ELF-1 (cell line): ENCODE results near the gene HADH.
"Not testable (repeated sequence)": the region's sequence is repeated elsewhere in the genome, so short reads cannot be mapped to it uniquely, and the experiment has no call there.

ENCODE experiments used
- DNase-seq: peaks from one replicate; pipeline ENCODE4 v3.0.0-alpha.2; 2016; ENCODE audit warnings: low read depth, low spot score

HADH gene

DNA sequence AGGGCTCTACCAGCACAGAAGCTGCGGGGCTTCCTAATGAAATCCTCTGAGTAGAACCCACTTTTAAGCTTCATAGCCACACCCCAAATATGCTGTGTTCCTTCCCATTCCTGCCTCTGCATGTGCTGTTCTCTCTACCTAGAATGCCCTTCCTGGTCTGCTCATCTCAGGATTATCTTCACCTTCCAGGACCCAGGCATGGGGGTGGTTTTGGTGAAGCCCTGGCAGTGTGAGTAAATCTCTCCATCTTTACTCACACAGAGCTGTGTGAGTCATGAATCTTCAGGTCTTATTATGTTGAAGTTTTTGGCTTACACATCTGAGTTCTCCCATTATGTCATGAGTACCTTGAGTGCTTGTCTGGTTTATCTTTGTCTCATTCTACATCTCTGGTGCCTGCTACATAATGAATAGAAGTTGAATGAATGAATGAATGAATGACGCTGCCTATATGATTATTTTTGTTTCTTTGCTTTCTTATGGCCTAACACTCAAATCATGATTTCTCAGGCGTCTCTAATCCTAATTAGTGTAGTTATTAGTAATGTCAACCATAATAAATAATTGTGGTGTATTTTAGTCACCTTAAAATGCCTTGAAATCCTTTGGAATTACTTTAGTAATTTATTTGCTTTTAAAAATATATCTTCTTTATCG, 41.9 kb downstream of the HADH start:
- DNase-seq: no peak

DNA sequence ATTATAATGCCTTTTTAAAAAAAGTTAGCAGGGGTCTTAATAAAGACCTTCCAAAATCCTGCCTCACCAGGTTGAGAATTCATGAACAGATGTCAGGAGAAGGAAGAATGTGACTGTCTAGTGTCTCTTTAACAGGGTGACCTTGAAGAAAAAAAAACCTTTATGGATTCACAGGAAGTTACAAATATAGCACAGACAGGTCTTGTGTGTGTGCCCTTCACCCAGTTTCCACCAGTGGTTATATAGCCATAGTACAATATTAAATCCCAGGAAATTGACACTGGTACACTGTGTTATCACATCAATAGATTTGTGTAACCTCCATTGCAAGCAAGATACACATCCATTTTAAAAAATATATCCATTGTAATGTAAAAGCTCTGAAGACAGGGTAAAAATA, 43.7 kb downstream of the HADH start:
- DNase-seq: no peak

DNA sequence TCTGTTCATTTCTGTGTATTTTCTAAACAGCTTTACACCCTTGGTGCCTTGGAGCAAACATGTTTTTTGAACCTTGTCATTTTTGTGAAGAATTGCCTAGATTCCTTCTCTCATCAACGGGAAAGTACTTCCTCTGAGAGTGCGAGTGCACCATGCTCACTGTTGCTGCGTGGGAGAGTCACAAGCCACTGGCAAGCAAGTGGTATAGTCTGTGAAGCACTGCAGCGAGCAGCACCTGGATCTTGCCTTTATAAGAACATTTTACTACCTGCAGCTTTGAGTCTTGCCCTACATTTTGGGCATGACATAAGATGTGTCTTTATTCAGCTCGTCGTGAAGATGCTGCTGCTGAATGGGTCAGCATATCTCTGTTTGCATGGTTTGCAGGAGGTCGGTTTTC, 44.9 kb downstream of the HADH start:
- DNase-seq: no peak

DNA sequence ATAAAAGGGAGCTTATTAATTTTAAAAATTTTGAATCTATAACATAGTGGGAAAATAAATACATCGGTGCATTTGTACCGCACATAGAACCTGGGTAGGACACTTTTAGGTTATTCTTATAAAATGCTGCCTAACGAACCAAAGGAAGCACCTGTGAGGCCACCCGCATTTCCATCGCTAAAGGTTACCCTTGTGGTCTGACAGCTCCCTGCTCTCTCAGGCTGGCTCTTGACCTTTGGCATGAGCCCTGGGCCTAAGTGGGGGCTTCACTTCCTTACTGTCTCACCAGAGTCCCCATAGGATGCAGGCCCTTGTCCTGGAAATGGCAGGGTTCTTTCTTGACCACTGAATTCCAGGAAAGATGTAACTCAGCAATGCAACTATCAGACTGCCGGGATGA, 46.0 kb downstream of the HADH start:
- no peak for DNase-seq

DNA sequence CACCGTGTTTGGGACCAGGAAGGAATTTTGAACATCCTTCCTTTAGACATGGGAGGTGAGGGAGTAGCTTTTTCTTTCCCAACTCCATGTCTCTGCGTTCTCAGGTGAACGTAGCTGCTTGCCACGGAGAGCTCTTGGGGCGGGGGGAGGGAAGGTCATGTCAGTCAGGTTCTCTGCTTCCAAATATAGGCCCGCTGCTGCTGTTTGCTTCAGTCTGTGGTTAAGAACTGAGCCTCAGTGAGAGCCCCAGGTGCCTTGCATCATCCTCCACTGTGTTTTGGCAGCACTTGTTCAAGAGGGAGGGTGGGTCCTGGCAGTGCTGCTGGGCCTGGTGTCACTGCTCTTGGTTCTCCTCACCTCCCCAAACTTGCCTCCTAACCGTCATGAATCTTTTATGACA, 46.5 kb downstream of the HADH start:
- DNase-seq: peak; percentile 19

DNA sequence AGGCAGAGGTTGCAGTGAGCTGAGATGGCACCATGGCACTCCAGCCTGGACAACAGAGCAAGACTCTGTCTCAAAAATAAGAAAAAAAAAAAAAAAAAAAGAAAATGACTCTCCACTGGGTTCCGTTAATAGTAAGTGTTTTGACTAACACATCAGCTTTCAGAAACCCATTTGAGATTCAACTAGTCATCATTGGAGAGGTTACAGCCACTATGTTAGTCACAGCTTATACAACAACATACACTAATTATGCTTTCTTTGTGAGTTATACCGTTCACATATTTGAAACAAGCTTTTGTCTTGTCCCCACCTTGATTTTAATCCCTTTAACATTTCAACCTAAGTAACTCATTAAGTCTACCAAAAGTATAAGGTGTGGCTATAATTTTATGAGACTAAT, 48.2 kb downstream of the HADH start:
- DNase-seq: no peak

DNA sequence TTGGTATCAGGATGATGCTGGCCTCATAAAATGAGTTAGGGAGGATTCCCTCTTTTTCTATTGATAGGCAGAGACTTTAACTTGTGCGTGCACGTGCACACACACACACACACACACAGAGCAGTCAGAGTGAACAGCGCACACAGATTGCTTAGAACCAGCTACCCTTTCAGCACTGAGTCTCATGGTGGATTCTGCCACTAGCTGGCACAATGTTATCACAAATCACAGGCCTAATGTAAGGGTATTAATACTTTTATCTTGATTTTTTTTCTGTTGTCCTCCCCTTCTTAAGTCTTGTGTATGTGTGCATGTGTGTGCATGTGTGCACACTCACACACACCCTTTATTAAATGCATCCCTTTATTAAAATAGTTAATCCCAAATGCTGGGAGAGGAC, 53.2 kb downstream of the HADH start:
- DNase-seq: no peak

DNA sequence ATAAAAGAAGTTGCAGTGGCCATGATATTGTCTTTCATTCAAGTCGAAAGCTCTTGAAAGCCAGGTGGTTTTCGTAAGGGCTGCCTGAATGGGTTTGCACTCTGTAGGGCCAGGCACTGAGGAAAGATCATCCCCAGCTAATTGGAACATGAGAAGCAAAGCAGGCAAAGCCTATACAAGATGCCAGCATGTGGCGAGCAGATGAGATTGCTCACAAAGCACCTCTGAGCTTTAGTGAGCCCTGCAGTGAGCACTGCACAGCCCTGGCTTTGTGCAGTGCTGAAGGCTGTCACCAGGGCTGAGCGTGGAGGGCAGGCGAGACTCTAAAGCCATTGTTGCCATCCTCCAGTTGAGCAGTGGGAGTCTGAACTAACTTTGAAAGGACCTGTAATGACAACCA, 53.8 kb downstream of the HADH start:
- peak; percentile 39 for DNase-seq

DNA sequence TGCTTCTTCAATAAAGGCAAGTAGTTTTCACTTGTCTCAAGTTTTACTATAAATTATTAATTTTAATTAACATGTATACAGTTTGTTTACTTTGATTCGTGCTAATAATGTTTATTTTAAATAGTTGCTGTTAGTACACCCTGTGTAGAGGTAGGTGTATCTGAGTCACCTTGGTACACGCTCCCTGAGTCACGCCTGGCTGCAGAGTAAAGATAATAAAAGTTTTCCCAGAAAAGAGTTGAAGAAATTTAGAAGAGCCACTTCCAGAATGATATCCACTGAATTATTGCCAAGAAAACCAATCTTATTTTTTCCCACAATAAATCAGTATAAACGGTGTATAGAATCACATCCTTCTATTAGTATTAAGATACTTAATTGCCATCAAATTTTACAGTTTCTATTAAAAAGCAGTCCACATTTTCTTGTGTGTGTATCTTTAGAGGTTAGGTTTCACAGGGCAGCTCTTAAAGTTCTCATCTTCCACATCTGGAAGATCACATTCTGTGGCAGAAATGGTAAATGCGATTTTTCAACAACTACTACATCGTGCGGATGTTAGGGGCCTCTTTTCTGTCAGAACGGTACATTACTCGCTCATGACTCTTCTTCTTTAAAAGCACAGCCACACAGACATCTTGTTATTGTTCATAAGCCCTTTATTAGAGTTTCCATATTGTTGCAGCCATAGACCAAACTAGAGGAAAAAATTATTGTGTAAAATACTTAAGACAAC, 55.4 kb downstream of the HADH start:
- DNase-seq: no peak

DNA sequence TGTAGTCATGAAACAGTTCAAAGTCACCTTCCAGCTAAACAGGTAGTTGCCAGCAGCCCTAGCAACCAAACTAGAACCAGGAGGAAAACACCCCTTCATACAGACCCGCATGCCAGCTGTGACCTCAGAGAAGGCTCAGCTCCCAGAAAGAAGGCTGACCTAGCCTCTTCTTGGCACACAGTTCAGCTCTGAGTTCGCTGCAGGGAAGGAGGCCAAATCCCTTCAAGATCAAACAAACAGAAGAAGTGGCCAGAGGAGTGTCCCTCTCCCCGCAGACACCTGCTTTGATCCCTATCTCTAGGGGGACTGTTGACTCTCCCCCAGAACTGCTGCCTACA, 56.0 kb downstream of the HADH start:
- no peak for DNase-seq

DNA sequence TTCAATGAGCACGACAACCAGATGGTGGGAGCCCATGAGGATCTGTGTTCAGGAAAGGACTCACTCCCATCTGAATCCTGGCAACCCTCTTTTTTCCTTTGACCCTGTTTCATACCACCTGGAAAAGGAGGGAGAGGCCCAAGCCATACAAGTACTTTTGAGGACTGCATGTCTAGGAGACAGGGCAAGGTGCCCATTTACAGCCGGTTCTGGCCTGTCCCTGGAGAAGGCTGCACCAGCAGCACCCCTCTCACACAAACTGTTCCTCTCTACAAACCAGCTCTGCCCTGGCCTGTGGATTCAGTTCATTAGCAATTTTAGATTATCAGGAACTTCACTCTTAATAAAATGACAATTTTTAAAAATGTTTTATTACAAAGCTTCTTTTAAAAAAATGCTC, 57.5 kb downstream of the HADH start:
- DNase-seq: no peak

DNA sequence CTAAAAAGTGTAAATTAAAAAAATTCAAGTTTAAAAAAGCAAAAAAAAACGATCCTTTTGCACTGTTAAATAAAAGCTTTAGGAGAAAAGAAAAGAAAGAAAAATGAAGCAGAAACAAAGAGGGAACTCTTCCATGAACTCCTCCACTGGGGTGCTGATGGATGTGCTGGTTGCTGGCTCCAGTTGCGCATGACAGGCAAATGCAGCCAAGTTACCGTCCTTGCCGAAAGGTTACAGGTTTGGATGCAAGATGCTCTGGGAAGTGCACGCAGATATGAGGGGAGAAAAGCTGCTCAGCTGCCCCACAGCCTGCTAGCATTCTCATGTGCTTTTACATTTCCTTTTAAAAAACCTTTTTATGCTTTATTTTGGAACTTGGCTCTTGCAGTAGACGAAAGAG, 58.5 kb downstream of the HADH start:
- DNase-seq: no peak

DNA sequence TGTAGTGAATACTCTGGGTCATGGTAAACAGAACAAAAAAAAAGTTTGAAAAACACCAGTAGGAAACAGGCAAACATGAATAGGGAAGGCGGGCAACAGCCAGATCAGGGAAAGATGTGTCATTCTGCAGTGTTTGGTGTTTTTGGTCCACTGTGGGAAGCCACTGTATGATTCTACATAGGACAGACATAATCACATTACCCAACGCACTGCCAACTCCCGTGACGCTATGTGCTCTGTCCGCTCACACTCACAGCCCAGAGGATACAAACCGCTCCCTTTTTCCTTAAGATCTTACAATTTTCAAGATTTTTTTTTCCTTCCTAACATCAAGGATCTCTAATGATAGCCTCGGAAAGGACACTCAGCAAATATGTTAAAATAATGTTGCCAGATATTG, 59.3 kb downstream of the HADH start:
- DNase-seq: no peak

DNA sequence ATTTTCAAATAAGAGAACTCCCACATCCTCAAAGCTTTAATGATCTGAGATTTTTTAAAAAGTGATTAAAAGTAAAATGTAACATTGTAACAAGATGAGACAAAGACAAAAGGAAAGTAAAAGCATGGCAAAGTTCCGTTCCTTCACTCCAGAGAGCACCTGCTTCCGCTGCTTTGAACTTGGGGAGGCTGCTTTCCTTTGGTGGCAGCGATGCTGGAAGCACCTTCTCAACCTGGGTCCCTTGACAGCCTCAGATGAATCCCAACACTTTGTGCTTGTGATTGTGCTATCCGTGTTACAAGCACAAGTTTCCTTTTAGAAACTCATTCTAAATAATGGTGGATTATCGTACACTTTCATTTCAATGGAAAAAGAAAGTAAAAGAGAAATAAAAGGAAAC, 59.7 kb downstream of the HADH start:
- DNase-seq: no peak

DNA sequence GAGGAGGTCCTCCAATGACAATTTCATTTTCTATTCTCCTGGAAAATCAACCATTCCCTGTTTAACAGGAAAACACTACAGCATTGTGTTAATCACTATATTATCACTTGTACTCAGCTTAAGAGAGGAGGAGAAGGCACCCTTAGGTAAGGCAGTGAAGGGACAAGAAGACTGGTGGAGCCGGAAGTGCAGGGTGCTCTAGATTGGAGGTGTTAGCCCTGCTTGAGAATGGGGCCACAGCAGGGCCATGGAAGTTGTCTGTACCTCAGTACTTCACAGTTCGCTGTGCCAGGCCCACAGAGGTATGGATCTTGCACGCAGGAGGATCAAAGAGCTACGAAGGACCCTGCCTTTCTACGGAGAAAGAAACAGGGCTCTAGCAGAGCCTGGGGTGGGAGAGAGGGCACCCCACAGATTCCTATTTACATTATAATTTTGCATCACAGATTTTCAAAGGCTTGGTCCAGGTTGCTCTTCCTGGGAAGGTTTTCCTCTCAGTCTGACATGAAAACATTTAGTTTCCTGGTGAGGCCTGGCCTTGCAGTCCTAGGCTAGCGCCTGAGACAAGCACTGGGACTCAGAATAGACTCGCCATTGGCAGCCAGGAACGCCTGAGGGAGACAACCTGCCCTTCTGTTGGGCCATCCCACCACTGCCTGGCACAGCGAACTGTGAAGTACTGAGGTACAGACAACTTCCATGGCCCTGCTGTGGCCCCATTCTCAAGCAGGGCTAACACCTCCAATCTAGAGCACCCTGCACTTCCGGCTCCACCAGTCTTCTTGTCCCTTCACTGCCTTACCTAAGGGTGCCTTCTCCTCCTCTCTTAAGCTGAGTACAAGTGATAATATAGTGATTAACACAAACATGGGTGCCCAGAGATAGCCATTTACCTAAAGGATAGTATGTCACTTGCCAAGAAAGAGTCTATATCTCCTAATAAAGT, 60.8 kb downstream of the HADH start:
- DNase-seq: not testable (repeated sequence)

DNA sequence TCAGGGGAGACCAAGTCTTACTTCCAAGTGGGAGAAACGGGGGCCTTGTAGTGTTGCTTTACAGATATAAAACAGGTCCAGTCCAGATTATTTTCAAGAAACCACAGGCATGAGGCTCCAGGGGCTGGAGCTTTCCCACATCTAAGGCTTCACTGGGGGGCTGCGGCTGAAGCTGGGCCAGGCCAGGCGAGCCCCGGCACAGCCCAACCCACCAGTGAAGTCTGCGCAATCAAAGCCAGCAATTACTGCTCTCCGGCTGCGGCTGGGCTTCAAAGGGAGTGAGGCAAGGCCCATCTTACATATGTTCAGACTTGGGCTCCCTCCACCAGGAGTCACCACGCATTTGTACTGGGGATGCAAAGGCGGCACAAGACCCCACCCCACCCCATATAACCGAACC, 61.7 kb downstream of the HADH start:
- DNase-seq: peak; percentile 84

DNA sequence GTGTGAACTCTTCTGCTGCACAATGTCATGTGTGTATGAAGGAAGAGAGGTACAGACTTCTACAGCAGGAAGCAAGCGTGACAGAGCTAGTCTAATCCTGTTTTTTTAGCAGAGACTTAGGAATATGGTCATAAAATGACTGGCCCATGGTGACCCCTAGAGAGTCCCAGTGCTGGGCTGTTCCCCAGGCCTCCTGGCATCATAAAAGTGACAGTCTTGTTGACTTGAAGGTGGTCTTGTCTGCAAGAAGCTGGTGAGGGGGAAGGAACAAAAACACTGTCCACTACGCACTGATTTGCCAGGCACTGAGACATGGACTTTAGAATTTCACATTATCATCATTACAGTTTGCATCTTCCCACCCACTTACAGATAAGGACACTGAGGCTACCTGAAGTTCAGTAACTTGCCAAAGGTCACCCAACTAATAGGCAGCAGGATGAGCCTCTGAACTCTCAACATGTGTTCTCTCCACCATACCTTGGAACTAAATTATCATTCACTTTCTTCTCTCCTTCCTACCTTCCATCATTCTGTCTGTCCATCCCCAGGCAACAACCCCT, 63.0 kb downstream of the HADH start:
- no peak for DNase-seq

DNA sequence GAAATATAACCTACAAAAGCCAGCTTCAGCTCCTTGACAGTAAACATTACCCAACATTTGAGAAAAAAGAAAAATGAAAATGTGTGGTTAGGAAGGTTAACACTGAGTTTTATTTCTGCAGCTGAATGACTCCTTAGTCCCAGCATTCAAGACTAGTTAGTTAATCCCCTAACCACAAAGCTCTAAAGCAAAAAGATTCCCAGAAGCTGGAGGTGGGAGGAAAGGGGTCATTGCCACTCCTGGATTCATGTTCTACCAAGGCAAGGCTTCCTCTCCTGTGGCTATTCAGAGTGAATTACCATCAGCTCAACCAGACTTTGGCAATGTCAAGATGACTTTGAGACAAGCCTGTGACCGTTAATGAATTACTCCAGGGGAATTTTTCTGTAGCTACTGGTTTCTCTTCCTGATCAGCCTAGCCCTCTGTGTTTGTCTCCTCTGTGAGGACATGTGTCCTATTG, 63.6 kb downstream of the HADH start:
- no peak for DNase-seq

DNA sequence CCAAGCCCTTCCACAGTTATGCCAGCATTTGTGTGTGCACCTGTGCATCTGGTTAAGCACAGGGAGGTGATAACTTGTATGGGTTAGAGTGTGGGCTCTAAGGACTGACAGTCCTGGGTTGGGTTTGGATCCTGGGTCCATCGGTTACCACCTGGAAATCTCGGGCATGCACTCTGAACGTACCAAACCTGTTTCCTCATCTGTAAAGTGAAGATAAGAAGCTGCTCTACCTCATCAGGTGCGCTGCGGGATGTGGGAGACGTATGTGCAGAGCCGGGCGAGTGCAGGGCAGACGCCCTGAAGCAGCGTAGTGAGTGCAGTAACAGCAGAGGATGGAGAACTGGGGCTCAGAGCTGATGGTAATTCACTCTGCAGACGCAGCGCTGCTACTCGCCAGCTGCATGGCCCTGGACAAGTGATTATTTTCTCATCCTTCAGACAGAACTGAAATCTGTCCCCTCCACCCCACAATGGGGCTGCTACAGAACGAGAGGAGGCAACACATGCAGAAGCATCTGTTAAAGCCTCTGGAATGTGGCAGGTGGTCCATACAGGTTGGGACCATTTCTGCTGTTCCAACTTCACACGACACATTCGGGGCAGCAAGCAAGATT, 64.4 kb downstream of the HADH start:
- DNase-seq: no peak

DNA sequence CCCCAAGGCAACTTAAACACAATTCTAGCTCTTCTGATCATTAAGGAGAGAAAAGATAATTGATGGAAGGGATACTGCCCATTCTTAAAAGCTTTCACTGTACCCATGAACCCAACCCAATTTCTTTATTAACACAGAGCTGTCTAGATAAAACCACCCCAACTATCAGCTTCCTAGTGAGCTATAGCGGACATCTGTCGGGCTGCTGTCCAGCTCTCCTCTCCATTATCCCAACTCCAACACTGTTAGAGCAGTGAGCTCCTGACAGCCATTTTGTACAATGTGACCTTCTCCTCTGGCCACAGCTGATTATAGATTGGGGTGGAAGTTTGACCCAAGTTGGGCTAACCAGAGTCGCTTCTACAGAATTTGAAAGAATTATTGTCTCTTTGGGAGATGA, 66.1 kb downstream of the HADH start:
- DNase-seq: no peak

DNA sequence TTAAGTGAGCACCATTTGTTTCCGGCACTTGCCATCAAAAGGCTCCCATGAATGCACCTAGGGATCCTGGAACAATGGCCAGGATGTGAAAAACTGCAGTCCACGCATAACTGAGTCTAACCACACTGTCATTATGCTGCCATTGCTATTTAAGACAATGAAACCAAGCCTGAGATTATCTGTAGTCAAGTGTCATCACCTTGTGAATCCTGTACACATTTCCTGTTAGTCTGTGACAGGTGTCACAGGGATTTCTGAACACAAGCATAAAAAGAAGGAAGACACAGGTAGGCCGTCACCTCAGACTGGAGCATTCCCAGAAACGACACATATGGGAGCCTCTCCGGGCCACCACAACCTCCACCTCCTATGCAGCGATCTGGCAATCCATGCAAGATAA, 66.7 kb downstream of the HADH start:
- DNase-seq: no peak
